ENCODE measurements around the gene SLC5A12.
"Not testable (repeated sequence)": the region's sequence is repeated elsewhere in the genome, so short reads cannot be mapped to it uniquely, and the experiment has no call there.

SLC5A12 gene

DNA sequence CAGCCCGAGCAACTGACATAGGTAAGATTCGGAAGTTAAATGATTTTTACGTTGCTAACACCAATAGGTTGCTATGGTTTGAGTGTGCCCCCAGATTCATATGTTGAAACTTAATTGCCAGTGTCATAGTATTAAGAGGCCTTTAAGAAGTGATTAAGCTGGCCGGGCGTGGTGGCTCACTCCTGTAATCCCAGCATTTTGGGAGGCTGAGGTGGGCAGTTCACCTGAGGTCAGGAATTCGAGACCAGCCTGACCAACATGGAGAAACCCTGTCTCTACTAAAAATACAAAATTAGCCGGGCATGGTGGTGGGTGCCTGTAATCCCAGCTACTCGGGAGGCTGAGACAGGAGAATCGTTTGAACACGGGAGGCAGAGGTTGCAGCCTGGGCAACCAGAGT lies 78.5 kb downstream of the SLC5A12 start:
- DNase-seq: not testable (repeated sequence)

GRCh38 chr11:26632691-26633159 lies 89.1 kb downstream of the SLC5A12 start:
- no peak for DNase-seq

GRCh38 chr11:26626346-26626745 lies 95.5 kb downstream of the SLC5A12 start:
- DNase-seq: no peak

DNA sequence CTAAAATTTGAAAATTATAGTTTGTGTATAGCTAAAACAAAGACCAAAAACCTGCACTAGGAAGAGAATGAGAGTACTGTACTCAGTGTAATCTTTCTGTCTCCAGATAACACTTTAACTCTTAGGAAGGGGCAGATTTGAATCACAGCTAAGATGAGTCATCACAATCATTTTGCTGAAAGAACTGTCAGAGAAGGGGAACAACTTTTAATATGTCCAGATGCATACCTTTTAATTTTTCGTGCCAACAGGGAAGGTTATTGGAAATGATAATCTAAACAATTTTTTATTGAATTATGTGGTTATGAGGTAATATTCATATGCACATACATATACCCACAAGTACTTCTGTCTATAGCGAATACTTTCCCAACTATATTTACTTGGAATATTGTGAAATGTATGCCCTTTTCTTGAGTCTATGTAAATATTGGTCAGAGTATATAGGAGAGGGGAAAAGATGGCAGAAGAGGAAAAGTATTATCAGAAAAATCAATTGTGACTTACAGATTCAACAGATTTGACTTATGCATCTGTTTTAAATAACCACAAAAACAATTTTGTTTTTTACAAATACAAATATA lies 98.7 kb downstream of the SLC5A12 start:
- no peak for DNase-seq

- DNase-seq: no peak
Measured at GRCh38 chr11:26622181-26622580, 99.7 kb downstream of the SLC5A12 start.

GRCh38 chr11:26621132-26621531 lies 100.7 kb downstream of the SLC5A12 start:
- DNase-seq: no peak

DNA sequence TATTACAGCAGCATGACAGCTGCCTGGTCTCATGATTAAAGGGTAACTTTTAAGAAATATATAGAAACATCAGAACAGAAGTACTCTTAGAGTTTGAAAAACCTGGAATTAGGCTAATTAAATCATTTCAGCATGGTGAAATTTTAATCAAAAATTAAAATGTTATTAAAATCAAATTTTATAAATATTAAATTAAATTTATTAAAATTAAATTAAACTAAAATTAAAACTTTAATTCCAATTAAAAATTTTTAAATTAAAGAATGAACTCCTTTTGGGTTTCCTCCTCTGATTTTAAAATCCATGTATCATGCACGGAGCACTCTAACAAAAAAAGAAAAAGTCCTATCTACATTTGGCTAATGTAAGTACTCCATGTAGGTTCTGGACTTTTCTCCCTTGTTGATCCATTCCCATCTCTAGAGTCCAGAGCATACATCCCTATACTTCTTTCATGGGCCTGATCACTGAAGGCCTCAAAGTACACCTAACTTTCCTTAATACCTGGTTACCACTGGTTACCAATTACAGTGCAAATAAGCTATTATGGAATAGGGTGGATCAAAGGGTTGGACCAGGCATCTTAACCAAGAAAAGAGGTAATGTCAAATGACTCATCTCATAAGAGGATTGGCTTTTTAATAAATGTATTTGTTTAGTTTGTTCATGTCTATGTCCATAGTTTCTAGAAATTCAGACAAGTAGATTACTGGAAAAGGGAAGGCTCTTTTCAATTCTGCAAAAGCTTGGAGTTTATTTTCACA lies 101.4 kb downstream of the SLC5A12 start:
- no peak for DNase-seq

DNA sequence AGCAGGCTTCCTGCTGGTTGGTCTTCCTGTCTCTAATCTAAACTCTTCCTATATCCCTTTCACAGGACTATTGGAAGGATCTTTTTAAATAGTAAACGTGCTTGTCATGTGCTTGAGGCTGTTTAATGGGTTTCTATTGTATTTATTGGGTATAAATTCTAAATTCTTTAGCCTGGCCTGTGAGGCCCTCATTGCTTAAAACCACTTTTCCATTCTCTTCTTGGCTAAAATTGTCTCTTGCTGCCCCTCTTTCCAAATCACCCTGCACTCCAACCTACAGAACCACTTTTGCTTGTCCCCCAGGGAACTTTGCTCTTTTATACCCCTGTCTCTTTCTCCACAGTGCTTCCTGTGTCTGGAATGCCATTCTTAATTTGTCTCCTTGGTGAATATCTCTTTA lies 103.4 kb downstream of the SLC5A12 start:
- DNase-seq: no peak

Data from stimulated activated CD4-positive, alpha-beta T cell treated with anti-CD3 and anti-CD28 coated beads, Interleukin-4, amount 100 ng/mL, for 4 hours (primary cell).